Myocyte (in vitro differentiated cells): ENCODE results near the gene INPP5A. TPM values are rescaled to one million over a fixed set of nuclear protein-coding genes. Genes with fewer than 3 reads are reported as not detected.
"Not testable (repeated sequence)": the region's sequence is repeated elsewhere in the genome, so short reads cannot be mapped to it uniquely, and the experiment has no call there.

Experiments used
- DNase-seq: peaks from one replicate; pipeline ENCODE4 v3.0.0-alpha.2; 2012; ENCODE audit warnings: low read depth
- total RNA-seq: library from RNA; depleted of rRNA; stranded (reverse); fragments of >200 nt; gene quantifications from 2 replicates; pipeline ENCODE4 v1.2.3, GENCODE V29; 2014

The INPP5A gene
- total RNA-seq, 1 donor from 2014 or later: 48.6 TPM

DNA sequence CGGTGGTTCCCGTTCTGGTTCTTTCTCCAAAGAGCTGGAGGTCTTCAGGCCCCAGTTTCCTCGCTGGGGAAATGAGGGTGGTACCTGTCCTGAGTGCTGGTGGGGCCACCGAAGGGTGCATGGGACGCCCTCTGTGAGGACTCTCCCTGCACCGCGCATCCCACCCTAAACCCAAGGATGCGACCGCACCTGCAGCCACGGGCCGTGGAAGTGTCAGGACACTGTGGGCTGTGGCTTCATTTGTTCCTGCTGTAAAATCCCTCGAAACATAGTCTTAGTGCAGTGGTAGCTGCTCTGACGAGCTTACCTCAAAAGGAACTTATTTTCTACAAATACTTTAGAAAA lies 164.2 kb downstream of the INPP5A start:
- DNase-seq: no peak

DNA sequence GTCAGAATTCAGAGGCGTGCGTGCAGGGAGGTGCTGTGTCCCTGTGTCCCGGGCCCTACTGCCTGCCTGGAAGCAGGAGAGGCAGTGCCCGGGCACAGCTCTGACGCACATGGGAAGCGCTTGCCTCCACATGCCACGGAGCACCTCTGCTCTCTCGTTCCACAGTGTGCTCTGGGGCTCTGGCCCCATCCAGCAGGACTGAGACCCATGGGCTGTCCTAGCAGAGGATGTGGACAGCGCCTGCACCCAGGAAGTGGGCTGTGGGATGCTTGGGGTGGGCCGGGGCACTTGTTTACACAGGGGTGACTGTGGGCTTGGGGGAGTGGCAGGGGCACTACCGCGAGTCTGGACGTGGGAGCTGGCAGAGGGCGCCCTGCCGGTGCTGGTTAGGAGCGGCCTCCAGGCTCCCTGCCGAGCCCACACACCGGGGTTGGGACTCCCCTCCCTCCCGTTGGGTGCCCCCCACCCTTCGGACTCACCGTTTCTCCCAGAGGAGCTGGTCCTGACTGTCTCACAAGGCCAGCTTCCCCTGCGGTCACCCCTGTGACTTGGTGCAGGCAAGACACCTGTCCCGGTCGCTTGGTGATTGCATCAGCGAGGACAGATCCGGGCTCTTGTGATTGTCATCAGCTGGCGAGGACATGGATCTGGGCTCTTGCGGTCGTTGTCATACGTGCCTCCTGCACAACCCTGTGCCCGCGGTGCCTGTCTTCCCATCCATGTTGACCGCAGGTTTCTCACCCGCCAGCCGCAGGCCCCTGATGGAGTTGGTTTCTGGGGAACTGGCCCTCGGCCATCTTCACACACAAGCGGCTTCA lies 165.2 kb downstream of the INPP5A start:
- no peak for DNase-seq

DNA sequence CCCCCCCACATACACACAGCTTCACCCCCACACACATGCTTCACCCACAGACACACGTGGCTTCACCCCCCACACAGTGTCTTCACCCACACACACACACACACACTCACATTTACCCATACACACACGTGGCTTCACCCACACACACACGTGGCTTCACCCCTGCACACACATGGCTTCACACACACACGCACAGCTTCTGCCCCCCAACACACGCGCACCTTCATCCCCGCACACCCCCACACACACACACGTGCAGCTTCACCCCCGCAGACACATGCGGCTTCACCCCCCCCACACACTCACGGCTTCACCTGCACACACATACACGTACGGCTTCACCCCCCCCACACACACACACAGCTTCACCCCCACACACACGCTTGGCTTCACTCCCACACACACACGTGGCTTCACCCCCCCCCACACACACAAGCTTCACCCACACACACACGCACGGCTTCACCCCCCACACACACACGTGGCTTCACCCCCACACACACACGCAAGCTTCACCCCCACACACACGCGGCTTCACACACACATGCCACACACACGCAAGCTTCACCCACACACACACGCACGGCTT lies 165.9 kb downstream of the INPP5A start:
- DNase-seq: no peak

DNA sequence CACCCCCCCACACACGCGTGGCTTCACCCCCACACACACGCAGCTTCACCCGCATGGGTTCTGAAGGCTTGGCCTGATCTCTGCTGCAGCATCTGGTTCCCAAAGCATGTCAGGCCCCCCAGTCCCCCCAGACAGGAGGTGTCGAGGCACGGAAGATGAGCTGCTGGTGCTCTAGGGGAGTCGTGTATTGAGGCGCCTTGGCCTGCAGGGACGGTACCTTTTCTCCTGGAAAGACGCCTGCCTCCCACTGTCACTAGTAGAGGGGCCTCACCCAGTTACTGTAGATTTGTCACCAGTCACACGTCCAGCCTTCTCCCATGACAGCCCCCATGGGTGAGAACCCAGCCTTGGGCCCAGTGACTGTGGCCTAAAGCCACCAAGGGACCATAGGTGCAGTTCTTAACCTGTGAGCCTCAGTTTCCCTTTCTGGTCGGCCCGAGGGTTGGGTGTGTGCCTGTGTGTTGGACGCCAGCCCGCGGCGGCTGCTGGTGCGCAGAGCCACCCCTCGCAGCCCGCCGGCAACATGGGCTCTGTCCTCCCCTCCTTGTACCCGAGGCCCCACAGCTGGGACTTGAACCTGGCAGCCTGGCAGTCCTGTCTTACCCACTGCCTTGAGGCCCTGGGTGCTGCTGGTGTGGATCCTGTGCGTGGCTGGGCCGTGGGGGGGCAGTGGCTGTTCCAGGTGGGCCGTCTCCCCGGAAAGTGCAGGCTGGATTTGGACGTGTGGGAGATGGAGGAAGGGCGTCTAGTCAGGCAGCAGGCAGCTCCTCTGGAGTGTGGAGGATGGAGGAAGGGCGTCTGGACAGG lies 166.6 kb downstream of the INPP5A start:
- DNase-seq: no peak

DNA sequence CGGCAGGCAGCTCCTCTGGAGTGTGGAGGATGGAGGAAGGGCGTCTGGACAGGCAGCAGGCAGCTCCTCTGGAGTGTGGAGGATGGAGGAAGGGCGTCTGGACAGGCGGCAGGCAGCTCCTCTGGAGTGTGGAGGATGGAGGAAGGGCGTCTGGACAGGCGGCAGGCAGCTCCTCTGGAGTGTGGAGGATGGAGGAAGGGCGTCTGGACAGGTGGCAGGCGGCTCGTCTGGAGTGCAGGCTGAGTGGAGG lies 167.2 kb downstream of the INPP5A start:
- DNase-seq: not testable (repeated sequence)

DNA sequence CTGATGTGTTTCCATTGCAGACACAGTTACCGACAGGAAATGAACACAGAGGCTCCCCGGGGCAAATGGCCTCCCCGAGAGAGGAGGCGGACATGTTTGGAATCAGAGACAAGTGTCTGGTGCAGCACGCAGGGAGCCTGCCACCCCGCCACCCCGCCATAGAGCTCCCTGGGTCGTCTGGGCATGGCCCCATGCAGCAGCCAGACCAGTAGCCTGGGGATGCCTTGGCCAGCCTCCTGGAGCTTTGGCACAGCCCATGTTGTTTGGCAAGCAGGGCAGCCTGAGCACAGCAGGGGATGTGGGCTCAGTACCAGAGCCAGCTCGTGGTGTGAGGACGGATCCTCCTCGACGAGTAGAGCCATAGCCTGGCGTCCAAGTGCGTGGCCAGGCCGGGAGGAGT lies 167.6 kb downstream of the INPP5A start:
- no peak for DNase-seq

DNA sequence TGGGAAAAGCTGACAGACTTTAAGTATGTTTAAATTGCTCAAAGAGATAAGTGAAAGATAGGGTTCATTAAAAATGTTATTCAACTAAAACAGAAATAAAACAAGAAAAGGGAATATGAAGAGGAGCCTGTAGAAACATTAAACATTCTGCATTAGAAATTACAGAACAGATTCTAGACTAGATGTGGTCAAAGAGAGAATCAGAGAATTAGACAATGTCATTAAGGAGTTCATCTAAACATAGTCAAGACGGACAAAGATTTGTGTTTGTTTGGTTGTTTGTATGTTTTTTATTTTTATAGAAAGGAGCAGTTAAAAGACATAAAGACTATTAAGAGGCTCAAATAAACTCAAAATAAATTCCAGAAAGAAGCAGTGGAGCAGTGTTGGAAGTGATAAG lies 168.4 kb downstream of the INPP5A start:
- DNase-seq: no peak

DNA sequence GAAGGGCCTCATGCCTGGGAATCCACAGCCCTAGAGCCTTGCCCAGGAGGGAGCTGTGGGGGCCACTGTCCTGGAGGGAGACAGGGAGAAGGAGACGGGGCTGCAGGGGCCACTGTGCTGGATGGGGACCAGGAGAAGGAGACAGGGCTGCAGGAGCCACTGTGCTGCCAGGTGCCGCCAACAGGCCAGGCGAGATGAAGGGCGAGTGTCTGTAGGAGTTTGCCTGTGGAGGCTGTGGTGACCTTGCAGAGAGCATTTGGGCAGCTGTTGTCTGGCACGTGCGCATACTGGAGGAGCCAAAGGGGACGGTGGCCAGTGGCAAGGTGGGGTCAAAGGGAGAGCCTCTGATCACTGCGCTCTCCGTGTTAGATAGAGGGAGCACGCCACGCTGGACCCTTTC lies 169.1 kb downstream of the INPP5A start:
- no peak for DNase-seq

DNA sequence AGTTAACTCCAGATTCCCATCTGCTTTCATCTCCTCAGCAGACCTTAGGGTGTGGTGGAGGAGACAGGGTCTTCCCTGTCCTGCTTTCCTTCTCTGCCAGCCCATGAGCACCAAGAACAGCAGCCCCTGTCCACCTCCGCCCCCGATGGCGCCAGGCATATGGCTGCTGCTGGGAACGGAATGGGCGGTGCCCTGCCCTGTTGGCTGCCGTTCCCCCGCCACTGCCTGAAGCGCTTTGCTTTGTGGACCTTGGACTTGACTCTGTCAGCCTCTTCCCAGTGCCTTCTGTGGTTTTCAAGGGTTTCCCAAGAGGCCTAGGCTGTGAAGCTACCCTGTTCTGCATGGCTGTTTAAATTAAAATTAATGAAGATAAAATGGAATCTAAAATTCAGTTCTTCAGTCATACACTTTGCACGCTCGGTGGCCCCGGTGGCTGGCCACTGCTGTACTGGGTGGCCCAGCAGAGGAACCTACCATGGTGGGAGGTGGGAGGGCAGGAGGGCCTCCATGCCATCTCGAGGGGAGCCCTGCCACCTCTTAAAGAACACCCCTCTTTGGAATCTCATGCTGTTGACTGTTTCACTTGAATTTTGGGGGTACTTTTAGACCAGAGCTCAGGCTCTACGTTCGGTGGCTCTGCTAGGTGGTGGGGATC lies 169.7 kb downstream of the INPP5A start:
- DNase-seq: no peak

DNA sequence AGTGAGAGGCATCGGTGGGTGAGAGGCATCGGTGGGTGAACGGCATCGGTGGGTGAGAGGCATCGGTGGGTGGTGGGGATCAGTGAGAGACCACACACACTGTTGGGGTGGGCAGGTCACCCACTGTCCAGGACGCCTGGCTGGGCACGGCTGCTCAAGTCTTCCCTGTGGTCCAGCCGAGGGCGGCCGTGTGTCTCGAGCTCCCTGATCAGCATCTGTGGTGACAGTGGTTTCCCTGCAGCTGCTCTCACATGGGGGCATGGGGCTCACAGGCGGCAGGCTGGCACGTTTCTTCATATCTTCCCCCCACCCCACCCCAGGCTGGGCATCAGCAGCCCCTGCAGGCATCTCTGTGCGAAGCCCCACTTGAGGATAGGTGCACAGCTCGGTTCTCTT lies 170.2 kb downstream of the INPP5A start:
- DNase-seq: no peak

DNA sequence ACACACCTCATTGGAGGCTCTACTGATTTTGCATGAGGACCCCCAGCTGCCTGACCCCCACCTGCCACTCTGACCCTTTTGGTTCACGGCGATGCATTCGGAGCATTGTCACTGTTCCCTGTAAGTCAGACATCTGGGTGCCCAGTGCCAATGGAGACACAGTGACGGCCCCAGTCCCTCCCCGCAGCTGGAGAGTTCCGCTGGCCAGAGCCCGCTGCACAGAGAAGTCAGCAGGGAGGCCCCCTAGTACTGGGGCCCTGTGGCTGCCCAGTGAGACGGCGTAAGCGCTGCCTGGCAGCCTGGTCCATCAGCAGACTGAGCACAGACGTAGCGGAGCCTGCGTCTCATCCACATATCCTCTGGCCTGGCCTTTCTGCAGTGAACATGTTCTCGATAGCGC lies 170.9 kb downstream of the INPP5A start:
- DNase-seq: no peak

DNA sequence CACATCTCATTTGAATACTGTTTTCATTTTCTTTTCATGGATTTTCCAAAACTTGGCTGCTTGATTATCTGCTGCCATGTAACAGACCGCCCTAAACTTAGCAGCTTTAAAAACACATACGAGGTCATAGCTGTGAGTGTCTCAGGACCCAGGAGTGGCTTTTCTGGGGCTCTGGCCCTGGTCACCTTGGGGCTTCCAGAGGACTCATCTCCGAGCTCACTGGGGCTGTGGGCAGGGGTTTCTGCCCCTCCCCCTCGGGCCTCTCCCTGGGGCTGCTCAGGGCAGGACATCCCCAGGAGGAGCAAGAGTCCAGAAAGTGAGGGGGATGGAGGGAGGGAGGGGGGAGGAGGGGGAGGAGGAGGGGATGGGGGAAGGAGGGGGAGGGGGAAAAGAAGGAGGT lies 171.3 kb downstream of the INPP5A start:
- no peak for DNase-seq

DNA sequence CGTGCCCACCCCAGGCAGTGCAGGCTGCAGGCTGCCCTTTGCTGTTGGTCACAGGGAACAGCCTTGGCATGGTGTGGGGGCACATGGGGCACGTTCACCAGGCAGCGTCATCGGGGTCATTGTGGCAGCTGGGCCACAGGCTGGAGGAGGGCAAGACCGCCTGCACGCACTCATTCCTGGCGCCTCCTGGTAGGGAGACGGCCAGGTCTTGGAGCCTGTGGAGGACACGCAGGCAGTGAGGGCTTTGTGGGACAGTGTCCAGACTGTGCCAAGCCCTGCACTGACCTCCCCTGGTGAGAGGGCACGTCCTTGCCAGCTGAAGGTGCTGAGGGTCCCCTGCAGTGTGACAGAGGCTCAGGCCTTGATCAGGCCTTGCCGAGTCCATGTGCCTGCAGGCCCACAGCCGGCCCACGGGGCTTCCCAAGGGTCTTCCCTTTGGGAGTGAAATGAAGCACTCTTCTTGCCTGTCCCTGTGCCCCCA lies 171.9 kb downstream of the INPP5A start:
- no peak for DNase-seq

DNA sequence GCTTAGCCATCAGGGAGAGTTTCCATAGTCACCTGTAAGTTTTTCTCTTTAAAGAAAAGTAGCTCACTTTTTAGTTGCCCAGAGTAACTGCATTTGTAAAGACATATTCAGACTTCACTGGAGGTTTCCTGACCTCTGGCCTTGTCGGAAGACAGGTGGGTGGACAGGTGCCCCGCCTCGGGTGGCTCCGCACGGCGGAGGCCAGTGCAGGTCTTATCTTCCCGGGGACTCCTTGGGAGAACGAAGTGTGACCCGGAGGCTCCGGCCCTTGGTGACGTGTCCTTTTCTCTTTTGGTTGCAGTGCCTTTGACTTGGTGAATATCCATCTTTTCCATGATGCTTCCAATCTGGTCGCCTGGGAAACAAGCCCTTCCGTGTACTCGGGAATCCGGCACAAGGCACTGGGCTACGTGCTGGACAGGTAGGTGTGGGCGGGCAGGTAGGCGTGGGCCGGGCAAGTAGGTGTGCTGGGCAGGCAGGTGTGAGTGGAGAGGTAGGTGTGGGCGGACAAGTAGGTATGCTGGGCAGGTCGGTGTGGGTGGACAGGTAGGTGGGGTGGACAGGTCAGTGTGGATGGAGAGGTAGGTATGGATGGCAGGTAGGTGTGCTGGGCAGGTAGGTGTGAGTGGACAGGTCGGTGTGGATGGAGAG lies 172.6 kb downstream of the INPP5A start:
- no peak for DNase-seq

DNA sequence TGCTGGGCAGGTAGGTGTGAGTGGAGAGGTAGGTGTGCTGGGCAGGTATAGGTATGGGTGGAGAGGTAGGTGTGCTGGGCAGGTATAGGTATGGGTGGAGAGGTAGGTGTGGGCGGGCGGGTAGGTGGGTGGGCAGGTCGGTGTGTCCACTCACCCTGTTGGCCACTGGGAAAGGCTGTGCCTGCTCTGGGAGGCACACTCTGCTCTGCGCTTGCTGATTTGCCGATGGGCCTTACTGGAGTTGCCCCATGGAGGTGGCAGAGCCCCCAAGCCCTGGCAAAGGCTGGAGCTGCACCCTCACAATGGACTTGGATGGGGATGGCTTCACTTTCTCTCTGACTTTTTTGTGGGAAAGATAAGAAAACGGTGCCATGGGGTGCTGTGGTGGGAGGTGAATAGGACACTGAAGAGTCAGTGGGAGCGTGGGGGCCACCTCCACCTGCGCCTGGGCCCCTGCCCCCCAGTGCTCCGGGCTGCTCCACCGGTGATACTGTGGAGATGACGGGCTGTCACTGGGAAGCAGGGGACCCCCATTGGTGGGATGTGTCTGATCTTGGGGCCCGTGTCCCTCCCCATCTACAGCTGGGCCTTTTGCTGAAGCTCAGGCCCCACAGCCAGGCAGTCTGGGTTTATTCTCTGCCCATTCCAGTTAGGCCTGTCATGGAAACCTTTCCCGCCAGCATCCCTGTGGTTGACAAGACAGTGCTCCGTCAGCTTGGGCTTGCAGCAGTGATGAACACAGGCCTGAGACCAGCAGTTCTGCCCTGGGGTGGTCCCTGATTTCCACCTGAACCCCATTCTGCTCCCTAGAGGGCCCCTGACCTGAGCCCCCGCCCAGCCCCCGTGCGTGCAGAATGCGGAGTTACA lies 173.4 kb downstream of the INPP5A start:
- no peak for DNase-seq

DNA sequence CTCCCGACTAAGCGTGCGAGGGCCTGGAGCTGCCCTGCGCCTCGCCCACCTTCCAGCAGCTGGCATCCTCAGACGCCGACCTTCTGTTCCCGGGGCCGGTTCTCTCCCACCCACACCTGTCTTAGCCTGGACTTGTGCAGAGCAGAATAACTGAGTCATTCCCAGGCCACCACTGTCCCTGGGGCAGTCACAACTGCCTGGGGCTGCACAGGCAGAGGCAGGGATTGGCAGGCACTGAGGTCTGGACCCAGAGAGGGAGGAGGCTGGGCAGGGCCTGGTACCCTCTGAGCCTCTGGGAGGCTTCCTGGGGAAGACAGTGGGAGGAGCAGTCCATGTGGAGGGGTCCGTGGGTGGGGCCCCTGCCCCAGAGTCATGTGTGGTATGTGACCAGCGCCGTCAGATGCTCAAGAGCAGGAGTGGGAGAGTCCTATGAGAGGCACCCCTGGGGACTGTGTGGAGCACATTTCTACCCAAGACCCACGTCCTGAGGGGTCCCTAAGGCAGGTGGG lies 174.1 kb downstream of the INPP5A start:
- no peak for DNase-seq

DNA sequence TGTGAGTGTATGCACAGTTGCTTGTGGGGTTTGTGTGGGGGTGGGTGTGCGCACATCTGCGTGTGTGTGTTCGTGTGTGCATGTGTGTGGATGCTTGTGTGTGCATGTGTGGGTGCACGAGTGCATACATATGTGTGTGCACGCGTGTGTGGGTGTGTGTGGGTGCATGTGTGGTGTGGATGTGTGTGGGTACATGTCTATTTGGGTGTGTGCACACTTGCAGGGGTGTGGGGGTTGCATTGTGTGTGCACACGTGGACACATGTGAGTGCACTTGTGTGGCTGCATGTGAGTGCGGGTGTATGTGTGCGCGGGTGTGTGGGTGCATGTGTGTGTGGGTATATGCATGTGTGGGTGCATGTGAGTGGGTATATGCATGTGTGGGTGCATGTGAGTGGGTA lies 174.7 kb downstream of the INPP5A start:
- no peak for DNase-seq

DNA sequence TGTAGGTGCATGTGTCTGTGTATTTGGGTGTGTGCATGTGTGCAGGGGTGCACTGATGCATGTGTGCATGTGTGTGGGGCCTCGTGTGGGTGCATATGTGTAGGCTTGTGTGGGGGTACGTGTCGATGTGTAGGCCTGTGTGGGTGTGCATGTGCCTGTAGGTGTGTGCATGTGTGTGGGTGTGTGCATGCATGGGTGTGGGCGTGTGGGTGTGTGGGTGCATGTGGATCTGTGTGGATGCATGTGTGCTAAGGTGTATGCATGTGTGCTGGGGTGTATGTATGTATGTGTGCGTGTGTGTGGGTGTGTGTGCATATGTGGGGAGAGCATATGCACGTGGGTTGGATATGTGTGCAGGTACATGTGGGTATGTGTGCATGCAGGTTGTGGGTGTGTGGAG lies 175.2 kb downstream of the INPP5A start:
- DNase-seq: no peak

DNA sequence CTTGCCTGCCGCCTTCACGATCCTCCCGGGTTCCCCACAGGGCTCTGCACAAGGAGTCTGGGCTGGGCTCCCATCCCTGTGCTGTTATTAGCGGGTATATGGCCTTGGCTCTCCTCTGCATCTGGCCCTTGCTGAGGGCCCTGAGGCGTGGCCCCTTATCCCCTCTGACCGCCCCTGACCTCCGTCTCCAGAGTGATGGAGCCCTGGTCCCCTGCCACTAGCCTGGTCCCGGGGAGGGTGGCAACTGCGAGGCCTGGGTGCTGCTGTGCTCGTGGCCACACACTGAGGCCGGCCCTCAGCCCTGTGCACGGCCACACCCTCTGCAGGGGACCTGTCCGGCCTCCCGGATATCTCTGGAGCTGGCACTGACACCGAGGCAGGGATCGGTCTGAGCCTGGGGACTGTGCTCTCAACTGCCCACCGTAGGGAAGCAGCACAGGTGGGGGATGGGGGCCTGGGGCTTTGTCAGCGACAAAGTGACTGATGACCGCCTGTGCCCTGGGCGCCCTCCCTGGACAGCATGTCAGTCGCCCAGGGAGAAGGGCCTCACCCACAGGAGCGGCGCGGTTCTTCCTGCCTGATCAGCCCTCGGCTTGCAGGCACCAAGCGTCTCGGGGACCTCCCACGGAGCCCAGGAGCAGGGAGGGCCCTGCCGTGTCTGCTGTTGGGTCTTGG lies 176.0 kb downstream of the INPP5A start:
- no peak for DNase-seq
